Measurements from ENCODE around the gene JPT2.

DNA sequence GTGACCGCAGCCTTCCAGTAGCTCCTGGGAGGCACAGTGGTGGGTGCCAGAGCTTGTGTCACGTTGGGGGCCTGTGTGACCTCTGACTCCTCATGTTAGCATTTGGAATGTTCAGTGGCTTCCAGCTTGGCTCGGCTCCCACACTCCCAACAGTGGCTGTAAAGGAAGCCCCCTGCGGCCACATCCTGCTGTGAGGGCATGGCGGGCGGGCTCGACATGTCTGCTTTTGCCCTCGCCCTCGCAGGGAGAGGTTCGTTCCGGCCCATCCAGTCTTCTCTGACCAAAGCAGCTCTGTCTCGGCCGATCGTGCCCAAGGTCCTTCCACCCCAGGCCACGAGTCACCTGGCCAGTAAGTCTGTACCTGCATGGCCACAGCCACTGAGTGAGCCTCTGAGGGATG lies 12.2 kb upstream of the JPT2 start:
- TF ChIP-seq, protein P1, sequence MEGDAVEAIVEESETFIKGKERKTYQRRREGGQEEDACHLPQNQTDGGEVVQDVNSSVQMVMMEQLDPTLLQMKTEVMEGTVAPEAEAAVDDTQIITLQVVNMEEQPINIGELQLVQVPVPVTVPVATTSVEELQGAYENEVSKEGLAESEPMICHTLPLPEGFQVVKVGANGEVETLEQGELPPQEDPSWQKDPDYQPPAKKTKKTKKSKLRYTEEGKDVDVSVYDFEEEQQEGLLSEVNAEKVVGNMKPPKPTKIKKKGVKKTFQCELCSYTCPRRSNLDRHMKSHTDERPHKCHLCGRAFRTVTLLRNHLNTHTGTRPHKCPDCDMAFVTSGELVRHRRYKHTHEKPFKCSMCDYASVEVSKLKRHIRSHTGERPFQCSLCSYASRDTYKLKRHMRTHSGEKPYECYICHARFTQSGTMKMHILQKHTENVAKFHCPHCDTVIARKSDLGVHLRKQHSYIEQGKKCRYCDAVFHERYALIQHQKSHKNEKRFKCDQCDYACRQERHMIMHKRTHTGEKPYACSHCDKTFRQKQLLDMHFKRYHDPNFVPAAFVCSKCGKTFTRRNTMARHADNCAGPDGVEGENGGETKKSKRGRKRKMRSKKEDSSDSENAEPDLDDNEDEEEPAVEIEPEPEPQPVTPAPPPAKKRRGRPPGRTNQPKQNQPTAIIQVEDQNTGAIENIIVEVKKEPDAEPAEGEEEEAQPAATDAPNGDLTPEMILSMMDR (IDR thresholded peaks at IDR 0.05 in 2 of 3, conservative IDR thresholded peaks at IDR 0.05 in 1 of 3; ENCODE audit: borderline replicate concordance in 1 of 3, insufficient read depth in 1 of 3, low read depth in 2 of 3, low read length in 2 of 3), result no peak
- TF ChIP-seq RAD21 (IDR thresholded peaks at IDR 0.05; ENCODE audit: low read depth) (no peak), EZH2 (IDR thresholded peaks at IDR 0.05) (no peak), EZH2phosphoT487 (IDR thresholded peaks at IDR 0.05; ENCODE audit: borderline replicate concordance) (no peak)

Data from HCT116 (cell line).